H1 (cell line): ENCODE measurements around the gene ZNF775. TPM values are rescaled to one million over a fixed set of nuclear protein-coding genes. Genes with fewer than 3 reads are reported as not detected.

Experiments used
- BCL11A ChIP-seq, 2 experiments: IDR thresholded peaks; one replicate each; pipeline ENCODE4 v1.6.1; 2011; ENCODE audit warnings: low read depth in 2 of 2, low read length in 2 of 2, mild to moderate bottlenecking in 2 of 2
- CEBPB ChIP-seq: IDR thresholded peaks from 2 replicates; pipeline ENCODE4 v1.6.1; 2012; ENCODE audit warnings: low read depth, low read length
- POLR2A ChIP-seq, 2 experiments: IDR thresholded peaks; 1 replicate in 1 of 2; 2 replicates in 1 of 2; pipeline ENCODE4 v1.6.1; 2011; ENCODE audit warnings: low read depth in 2 of 2, low read length in 2 of 2, mild to moderate bottlenecking in 2 of 2; ENCODE audit errors: control extremely low read depth in 1 of 2
- RBBP5 ChIP-seq: IDR thresholded peaks from 2 replicates; pipeline ENCODE4 v1.7.1; 2012; ENCODE audit warnings: low read depth, mild to moderate bottlenecking, inconsistent platforms, low read length, moderate library complexity, borderline replicate concordance
- SP4 ChIP-seq: IDR thresholded peaks from 2 replicates; pipeline ENCODE4 v1.6.1; 2012; ENCODE audit warnings: low read length, inconsistent platforms
- TAF7 ChIP-seq: optimal IDR thresholded peaks from 2 replicates; pipeline ENCODE3; 2011; ENCODE audit warnings: low read depth, mild to moderate bottlenecking, inconsistent platforms, low read length, moderate library complexity, borderline replicate concordance
- ZNF274 ChIP-seq: IDR thresholded peaks from 2 replicates; pipeline ENCODE4 v1.7.0; 2012; ENCODE audit warnings: low read length, borderline replicate concordance; ENCODE audit errors: extremely low read depth
- polyA plus RNA-seq, 7 experiments: library from polyadenylated mRNA; depleted of rRNA in 3 of 7; stranded (reverse) in 5 of 7; unstranded in 2 of 7; fragments of >200 nt in 5 of 7; fragments of 200-250 nt in 2 of 7; gene quantifications; 1 replicate in 5 of 7; 2 replicates in 1 of 7; 4 replicates in 1 of 7; pipeline versions ENCODE4 v1.2.1 to v1.2.3, GENCODE V29; 2011 to 2013; ENCODE audit warnings: missing spikeins in 2 of 7, mixed read lengths in 2 of 7
- total RNA-seq: library from RNA; stranded (reverse); fragmentation: NEBNext Ultra II Directional; extraction: Animal tissue kit (Norgen Biotek cat#: 25700); gene quantifications from 2 replicates; pipeline ENCODE4 v1.2.1, GENCODE V29; 2021

The ZNF775 gene
- total and polyA plus RNA-seq, 2 of the 8 experiments (the other 6 are each of a cell fraction or from before 2014, with no cell fraction given), result 13.6 to 21.5 TPM

DNA sequence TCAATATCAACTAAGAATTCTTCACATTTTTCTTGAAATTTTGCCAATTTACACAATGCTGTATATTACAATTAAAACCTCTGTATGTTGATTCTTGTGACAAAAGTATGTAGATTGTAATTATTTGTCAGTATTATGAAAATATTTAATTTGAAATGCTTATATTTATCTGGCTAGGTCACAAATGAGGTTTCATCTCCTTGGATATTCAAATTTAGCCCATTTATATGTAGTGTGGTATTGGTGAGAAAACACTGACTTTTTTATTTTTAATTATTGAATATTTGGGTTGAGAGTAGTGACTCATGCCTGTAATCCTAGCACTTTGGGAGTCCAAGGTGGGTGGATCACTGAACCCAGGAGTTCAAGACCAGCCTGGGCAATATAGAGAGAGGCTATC is 34.8 kb upstream of the ZNF775 start (continued):
- TF ChIP-seq ZNF274, result no peak
- TF ChIP-seq BCL11A (IDR thresholded peaks at IDR 0.05; ENCODE audit: low read depth in 2 of 2, low read length in 2 of 2), result no peak
- TF ChIP-seq SP4, result no peak
- TF ChIP-seq RBBP5, result no peak
- TF ChIP-seq POLR2A (IDR thresholded peaks at IDR 0.05; ENCODE audit: control extremely low read depth in 1 of 2, low read depth in 2 of 2, low read length in 2 of 2), result no peak
- no peak for TF ChIP-seq CEBPB
- TF ChIP-seq TAF7, result no peak
